Measurements from ENCODE around the gene CARS2. TPM values are rescaled to one million over a fixed set of nuclear protein-coding genes. Genes with fewer than 3 reads are reported as not detected.
"Not testable (repeated sequence)": the region's sequence is repeated elsewhere in the genome, so short reads cannot be mapped to it uniquely, and the experiment has no call there.

Gene CARS2
- total RNA-seq, 2 experiments from 2014 or later = 78.9 to 84.8 TPM

- Mint-ChIP-seq H3K4me1 (no peaks in the 10 kb centered on the region), H3K27me3 (no peaks in the 10 kb centered on the region), H3K36me3 (peaks cover 49% of the 10 kb centered on the region), H3K4me3 (no peak overlapping the region), H3K27ac (no peak overlapping the region), H3K9me3 (peaks cover 2% of the 10 kb centered on the region)
- POLR2A ChIA-PET = no interaction called here
- ATAC-seq (ENCODE audit: low read depth) (no peak), DNase-seq (no peak)
Measured at GRCh38 chr13:110664673-110665072, 41.2 kb downstream of the CARS2 start.

- DNase-seq (no peak), ATAC-seq (ENCODE audit: low read depth) (no peak)
- no peaks in the 10 kb centered on the region for H3K27me3 Mint-ChIP-seq
- H3K4me3 Mint-ChIP-seq = no peak overlapping the region
- POLR2A ChIA-PET = interaction anchor here (0.8 kb wide), 1 partner anchor 48 kb away, joined by 3 read pairs; no protein-coding TSS in a partner anchor
- no peak overlapping the region for H3K27ac Mint-ChIP-seq
- peaks cover 2% of the 10 kb centered on the region for H3K9me3 Mint-ChIP-seq
- peaks cover 52% of the 10 kb centered on the region for H3K36me3 Mint-ChIP-seq
- peaks cover 2% of the 10 kb centered on the region for H3K4me1 Mint-ChIP-seq
Measured at GRCh38 chr13:110664041-110664440, 41.9 kb downstream of the CARS2 start.

- DNase-seq (no peak), ATAC-seq (ENCODE audit: low read depth) (no peak)
- POLR2A ChIA-PET = interaction anchor here (0.8 kb wide), 1 partner anchor 49 kb away, joined by 3 read pairs; no protein-coding TSS in a partner anchor
- H3K27ac Mint-ChIP-seq = no peak overlapping the region
- peaks cover 49% of the 10 kb centered on the region for H3K36me3 Mint-ChIP-seq
- H3K4me1 Mint-ChIP-seq = peaks cover 3% of the 10 kb centered on the region
- H3K4me3 Mint-ChIP-seq = no peak overlapping the region
- H3K27me3 Mint-ChIP-seq = no peaks in the 10 kb centered on the region
- H3K9me3 Mint-ChIP-seq = peaks cover 2% of the 10 kb centered on the region
Measured at GRCh38 chr13:110663491-110663890, 42.4 kb downstream of the CARS2 start.

GRCh38 chr13:110662777-110663443, 43.0 kb downstream of the CARS2 start:
- POLR2A ChIA-PET = interaction anchor here (0.8 kb wide), 1 partner anchor 49 kb away, joined by 3 read pairs; no protein-coding TSS in a partner anchor
- Mint-ChIP-seq H3K9me3 (peaks cover 4% of the 10 kb centered on the region), H3K27ac (no peak overlapping the region), H3K27me3 (no peaks in the 10 kb centered on the region), H3K36me3 (peaks cover 55% of the 10 kb centered on the region), H3K4me1 (peaks cover 8% of the 10 kb centered on the region), H3K4me3 (no peak overlapping the region)
- no peak for ATAC-seq (ENCODE audit: low read depth)
- no peak for DNase-seq

- H3K27me3 Mint-ChIP-seq = no peaks in the 10 kb centered on the region
- H3K9me3 Mint-ChIP-seq = peaks cover 7% of the 10 kb centered on the region
- ATAC-seq (ENCODE audit: low read depth) (no peak), DNase-seq (no peak)
- H3K27ac Mint-ChIP-seq = no peak overlapping the region
- H3K4me1 Mint-ChIP-seq = peaks cover 12% of the 10 kb centered on the region
- peaks cover 63% of the 10 kb centered on the region for H3K36me3 Mint-ChIP-seq
- H3K4me3 Mint-ChIP-seq = no peak overlapping the region
- POLR2A ChIA-PET = no interaction called here
Measured at GRCh38 chr13:110662091-110662490, 43.8 kb downstream of the CARS2 start.

GRCh38 chr13:110661256-110661655, 44.7 kb downstream of the CARS2 start:
- DNase-seq (no peak), ATAC-seq (ENCODE audit: low read depth) (no peak)
- POLR2A ChIA-PET = no interaction called here
- peaks cover 7% of the 10 kb centered on the region for H3K9me3 Mint-ChIP-seq
- no peak overlapping the region for H3K4me3 Mint-ChIP-seq
- no peaks in the 10 kb centered on the region for H3K27me3 Mint-ChIP-seq
- peaks cover 13% of the 10 kb centered on the region for H3K4me1 Mint-ChIP-seq
- no peak overlapping the region for H3K27ac Mint-ChIP-seq
- peaks cover 65% of the 10 kb centered on the region for H3K36me3 Mint-ChIP-seq

GRCh38 chr13:110658218-110658911, 47.6 kb downstream of the CARS2 start:
- peak; percentile 69 for ATAC-seq (ENCODE audit: low read depth)
- Mint-ChIP-seq H3K27ac (peak overlapping the region; percentile 5), H3K36me3 (peaks cover 54% of the 10 kb centered on the region), H3K4me3 (peak overlapping the region; percentile 4), H3K4me1 (peaks cover 14% of the 10 kb centered on the region)
- POLR2A ChIA-PET, H3K9me3 Mint-ChIP-seq, H3K27me3 Mint-ChIP-seq, DNase-seq: not testable (repeated sequence)

GRCh38 chr13:110657196-110657595, 48.7 kb downstream of the CARS2 start:
- peaks cover 45% of the 10 kb centered on the region for H3K36me3 Mint-ChIP-seq
- H3K27me3 Mint-ChIP-seq = no peaks in the 10 kb centered on the region
- ATAC-seq (ENCODE audit: low read depth) (no peak), DNase-seq (no peak)
- H3K27ac Mint-ChIP-seq = no peak overlapping the region
- no peak overlapping the region for H3K4me3 Mint-ChIP-seq
- peaks cover 17% of the 10 kb centered on the region for H3K4me1 Mint-ChIP-seq
- H3K9me3 Mint-ChIP-seq = peaks cover 7% of the 10 kb centered on the region
- POLR2A ChIA-PET = no interaction called here

GRCh38 chr13:110653851-110654250, 52.1 kb downstream of the CARS2 start:
- DNase-seq (no peak), ATAC-seq (ENCODE audit: low read depth) (no peak)
- Mint-ChIP-seq H3K4me1 (peaks cover 15% of the 10 kb centered on the region), H3K36me3 (peaks cover 22% of the 10 kb centered on the region), H3K27ac (no peak overlapping the region), H3K9me3 (peaks cover 5% of the 10 kb centered on the region), H3K27me3 (no peaks in the 10 kb centered on the region), H3K4me3 (no peak overlapping the region)
- POLR2A ChIA-PET = no interaction called here

GRCh38 chr13:110653271-110653670, 52.6 kb downstream of the CARS2 start:
- H3K36me3 Mint-ChIP-seq = peaks cover 19% of the 10 kb centered on the region
- ATAC-seq (ENCODE audit: low read depth) (no peak), DNase-seq (no peak)
- H3K27me3 Mint-ChIP-seq = no peaks in the 10 kb centered on the region
- POLR2A ChIA-PET = no interaction called here
- peaks cover 12% of the 10 kb centered on the region for H3K4me1 Mint-ChIP-seq
- peaks cover 5% of the 10 kb centered on the region for H3K9me3 Mint-ChIP-seq
- no peak overlapping the region for H3K4me3 Mint-ChIP-seq
- H3K27ac Mint-ChIP-seq = no peak overlapping the region

GRCh38 chr13:110652764-110653163, 53.2 kb downstream of the CARS2 start:
- H3K27ac Mint-ChIP-seq = no peak overlapping the region
- H3K4me3 Mint-ChIP-seq = no peak overlapping the region
- POLR2A ChIA-PET = no interaction called here
- DNase-seq (no peak), ATAC-seq (ENCODE audit: low read depth) (no peak)
- peaks cover 9% of the 10 kb centered on the region for H3K4me1 Mint-ChIP-seq
- H3K9me3 Mint-ChIP-seq = peaks cover 1% of the 10 kb centered on the region
- no peaks in the 10 kb centered on the region for H3K27me3 Mint-ChIP-seq
- peaks cover 14% of the 10 kb centered on the region for H3K36me3 Mint-ChIP-seq

- no peak overlapping the region for H3K4me3 Mint-ChIP-seq
- ATAC-seq (ENCODE audit: low read depth) (no peak), DNase-seq (no peak)
- POLR2A ChIA-PET = no interaction called here
- H3K4me1 Mint-ChIP-seq = peaks cover 7% of the 10 kb centered on the region
- peaks cover 10% of the 10 kb centered on the region for H3K36me3 Mint-ChIP-seq
- H3K9me3 Mint-ChIP-seq = no peaks in the 10 kb centered on the region
- no peaks in the 10 kb centered on the region for H3K27me3 Mint-ChIP-seq
- H3K27ac Mint-ChIP-seq = no peak overlapping the region
Measured at GRCh38 chr13:110652231-110652730, 53.6 kb downstream of the CARS2 start.

- Mint-ChIP-seq H3K27ac (no peak overlapping the region), H3K4me3 (no peak overlapping the region), H3K27me3 (no peaks in the 10 kb centered on the region), H3K4me1 (peaks cover 7% of the 10 kb centered on the region), H3K9me3 (no peaks in the 10 kb centered on the region), H3K36me3 (peaks cover 8% of the 10 kb centered on the region)
- POLR2A ChIA-PET = no interaction called here
- ATAC-seq (ENCODE audit: low read depth) (no peak), DNase-seq (no peak)
Measured at GRCh38 chr13:110651726-110652230, 54.1 kb downstream of the CARS2 start.

- peaks cover 6% of the 10 kb centered on the region for H3K4me1 Mint-ChIP-seq
- no peaks in the 10 kb centered on the region for H3K9me3 Mint-ChIP-seq
- no peak overlapping the region for H3K27ac Mint-ChIP-seq
- POLR2A ChIA-PET = no interaction called here
- H3K27me3 Mint-ChIP-seq = no peaks in the 10 kb centered on the region
- DNase-seq = no peak
- ATAC-seq (ENCODE audit: low read depth) = no peak
- H3K4me3 Mint-ChIP-seq = no peak overlapping the region
- H3K36me3 Mint-ChIP-seq = peaks cover 6% of the 10 kb centered on the region
Measured at GRCh38 chr13:110651271-110651670, 54.6 kb downstream of the CARS2 start.
